ENCODE results near the gene AGA.

DNA sequence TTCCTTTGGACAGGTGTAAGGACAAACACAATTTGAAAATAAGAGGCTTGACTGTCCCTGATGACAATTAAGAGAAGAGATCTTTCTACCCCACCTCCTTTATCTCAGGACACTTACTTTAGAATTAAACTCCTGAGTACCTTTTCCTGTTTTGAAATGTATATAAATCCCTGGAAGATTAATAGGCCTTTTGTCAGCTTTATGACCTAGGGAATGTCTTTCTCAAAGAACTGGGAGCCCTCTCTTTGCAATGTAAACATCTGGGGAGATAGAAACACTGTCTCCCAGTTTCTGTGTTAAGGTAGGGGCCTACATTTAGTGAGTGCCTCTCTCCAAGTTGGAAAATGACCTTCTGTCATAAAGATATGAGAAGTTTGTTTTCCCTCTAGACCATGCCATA, 31.7 kb downstream of the AGA start:
- TF ChIP-seq CTCF (conservative IDR thresholded peaks at IDR 0.05) (no peak), ZFX (IDR thresholded peaks at IDR 0.05) (no peak)
